Stimulated activated CD4-positive, alpha-beta T cell treated with anti-CD3 and anti-CD28 coated beads, Interleukin-4, amount 100 ng/mL, for 48 hours (primary cell): ENCODE results near the gene PRXL2B.

Experiments used
- DNase-seq, 2 donors: peaks; one replicate each; pipeline ENCODE4 v3.0.0-alpha.2; 2020; ENCODE audit warnings: low read depth in 2 of 2

The PRXL2B gene

GRCh38 chr1:2597441-2598328 is 11.1 kb downstream of the PRXL2B start:
- DNase-seq: no peak

DNA sequence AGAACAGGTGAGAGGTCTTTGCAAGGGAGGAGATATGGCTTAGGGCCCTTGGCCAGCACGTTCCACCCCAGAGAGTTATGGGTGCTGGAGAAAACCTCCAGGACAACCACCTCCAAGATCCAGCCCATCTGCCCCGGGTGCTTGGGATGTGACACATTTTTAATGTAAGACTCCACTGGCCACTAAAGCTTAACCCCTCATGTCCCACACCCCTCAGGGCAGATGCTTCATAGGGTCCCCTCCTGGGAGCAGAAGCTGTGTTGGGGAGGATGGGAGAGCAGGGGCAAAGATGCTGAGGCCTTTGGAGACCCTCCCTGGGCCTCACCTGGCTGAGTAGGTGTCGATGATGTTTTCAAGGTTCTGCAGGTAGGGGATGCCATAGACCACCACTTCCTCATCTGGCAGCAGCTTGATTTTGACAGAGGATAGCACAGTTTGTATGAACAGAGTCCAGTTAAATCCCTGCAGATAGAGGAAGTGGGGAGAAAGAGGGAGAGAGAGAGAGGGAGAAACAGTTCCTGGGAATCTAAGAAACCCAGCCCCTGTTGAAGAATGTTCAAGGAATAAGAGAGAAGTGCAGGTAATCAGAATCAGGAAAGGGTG is 11.9 kb downstream of the PRXL2B start:
- no peak for DNase-seq

- no peak for DNase-seq
These were observed 15.2 kb downstream of the PRXL2B start for GRCh38 chr1:2601721-2602303.

DNA sequence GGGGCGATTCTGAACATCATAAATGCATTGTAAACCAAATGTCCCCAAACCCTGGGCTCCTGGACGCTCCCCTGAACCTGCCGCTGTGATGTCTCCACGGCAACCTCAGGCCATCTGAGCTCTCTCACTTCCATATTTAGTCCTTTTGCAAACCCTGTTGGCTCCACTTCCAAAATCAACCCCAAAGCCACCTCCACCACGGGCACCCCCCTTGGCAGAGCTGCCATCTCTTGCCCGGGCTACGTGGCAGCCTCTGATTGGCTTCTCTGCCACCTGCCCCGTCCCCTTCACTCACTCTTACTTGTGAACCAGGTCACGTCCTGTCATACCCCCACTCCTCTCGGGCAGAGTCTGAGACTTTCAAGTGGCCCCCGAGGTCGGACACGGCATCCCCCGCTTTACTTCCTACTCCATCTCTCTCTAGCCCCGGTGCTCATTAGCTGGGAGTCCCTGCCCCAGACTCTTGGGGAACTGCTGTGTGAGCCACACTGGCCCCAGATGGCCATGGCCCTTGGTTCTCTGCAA is 15.8 kb downstream of the PRXL2B start:
- no peak for DNase-seq

GRCh38 chr1:2602866-2603520 is 16.4 kb downstream of the PRXL2B start:
- no peak for DNase-seq

- no peak for DNase-seq
These were observed 17.1 kb downstream of the PRXL2B start for GRCh38 chr1:2603521-2604155.

- DNase-seq: no peak
These were observed 17.7 kb downstream of the PRXL2B start for GRCh38 chr1:2604156-2604843.

DNA sequence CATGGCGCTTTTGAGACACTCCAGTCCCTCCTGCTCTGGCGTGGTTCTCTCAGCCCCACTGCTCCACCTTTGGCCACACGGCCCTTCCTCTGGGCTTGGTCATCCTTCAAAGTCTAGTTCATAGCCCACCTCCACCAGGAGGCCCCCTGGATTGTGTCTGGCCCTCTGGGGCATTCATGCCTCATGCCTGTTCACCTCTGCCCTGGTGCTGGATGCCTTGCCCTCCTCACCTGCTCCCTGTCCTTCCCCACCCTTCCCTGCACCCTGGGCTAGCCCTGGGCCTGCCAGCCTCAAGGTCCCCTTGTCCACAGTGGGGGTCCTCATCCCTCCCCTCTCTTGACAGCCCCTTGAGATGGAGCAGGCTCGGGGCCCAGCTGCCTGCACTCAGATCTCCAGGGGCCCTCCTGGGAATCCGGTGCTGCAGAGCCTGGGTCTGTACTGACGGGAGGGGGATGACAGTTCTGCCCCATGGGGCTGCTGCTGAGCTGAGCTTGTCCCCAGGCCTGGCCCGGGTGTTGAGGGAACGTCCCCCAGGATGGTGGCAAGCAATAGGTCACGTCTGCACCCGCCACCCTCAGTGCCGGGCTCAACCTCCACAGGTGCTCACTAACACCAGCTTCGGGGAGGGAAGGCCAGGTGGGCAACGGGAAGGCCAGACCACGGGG is 18.4 kb downstream of the PRXL2B start:
- no peak for DNase-seq

DNA sequence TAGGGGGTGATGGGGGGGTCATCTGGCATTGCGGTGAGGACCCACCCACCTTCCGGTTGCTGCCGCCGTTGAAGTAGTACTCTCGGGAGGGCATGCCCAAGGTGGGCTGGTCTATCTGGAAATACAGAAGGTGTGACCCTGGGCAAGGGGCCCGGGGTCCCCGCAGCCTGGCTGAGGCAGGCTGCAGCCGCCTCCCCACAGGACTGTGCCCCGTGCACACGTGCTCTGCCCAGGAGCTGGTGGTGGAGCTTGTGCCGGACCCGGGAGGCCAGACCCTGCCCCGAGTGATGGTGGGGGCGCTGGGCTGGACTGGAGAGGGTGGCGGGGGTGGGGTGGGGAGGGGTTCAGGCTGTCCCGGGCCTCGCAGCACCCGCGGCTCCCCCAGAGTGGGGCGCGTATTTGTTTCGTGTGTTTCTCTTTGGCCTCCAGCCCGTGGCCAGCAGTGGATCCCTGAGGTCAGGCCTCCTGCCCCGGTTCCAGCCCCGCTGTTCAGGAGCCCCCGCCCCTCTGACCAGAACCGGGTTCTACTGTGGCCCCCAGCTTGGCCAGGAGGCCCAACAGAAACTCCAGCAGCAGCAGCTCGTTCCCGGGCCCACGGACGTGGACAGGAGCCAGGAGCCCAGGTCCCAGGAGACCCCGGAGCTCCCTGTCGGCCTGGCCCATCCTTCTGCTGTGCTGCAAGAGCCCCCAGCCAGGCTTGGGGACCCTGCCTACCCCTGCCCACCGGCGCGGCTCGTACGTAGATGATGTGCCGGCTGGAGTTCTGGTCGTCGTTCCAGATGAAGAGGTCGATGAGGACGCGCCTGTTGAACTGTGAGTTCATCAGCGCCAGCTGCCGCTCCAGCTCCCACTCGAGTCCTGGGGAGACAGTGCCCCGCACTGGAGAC is 19.2 kb downstream of the PRXL2B start:
- DNase-seq: no peak

DNA sequence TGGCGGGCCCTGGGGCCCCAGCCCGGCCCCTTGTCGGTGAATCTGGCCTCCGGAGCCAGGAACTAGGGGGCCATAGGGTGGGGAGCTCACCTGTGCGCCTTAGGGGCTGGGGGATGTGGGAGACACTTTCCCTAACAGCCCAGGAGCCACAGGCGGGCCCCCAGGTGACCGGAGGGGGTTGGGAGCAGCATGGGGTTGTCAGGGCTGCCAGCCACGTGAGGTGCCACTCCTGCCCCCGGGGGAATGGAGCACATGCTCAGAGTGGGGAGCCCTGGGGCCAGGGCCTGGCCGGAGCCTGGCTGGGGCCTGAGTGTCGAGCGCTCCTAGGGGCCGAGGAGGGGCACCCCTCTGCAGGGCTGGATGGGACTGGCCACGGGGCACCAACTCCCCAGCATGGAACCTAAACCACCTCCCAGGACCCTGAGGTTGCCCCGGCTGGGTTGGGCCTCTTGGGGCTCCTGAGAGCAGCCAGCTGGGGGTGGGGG is 19.9 kb downstream of the PRXL2B start:
- no peak for DNase-seq

- DNase-seq: no peak
These were observed 20.5 kb downstream of the PRXL2B start for GRCh38 chr1:2606881-2607621.

- DNase-seq: no peak
These were observed 21.1 kb downstream of the PRXL2B start for GRCh38 chr1:2607641-2608091.

DNA sequence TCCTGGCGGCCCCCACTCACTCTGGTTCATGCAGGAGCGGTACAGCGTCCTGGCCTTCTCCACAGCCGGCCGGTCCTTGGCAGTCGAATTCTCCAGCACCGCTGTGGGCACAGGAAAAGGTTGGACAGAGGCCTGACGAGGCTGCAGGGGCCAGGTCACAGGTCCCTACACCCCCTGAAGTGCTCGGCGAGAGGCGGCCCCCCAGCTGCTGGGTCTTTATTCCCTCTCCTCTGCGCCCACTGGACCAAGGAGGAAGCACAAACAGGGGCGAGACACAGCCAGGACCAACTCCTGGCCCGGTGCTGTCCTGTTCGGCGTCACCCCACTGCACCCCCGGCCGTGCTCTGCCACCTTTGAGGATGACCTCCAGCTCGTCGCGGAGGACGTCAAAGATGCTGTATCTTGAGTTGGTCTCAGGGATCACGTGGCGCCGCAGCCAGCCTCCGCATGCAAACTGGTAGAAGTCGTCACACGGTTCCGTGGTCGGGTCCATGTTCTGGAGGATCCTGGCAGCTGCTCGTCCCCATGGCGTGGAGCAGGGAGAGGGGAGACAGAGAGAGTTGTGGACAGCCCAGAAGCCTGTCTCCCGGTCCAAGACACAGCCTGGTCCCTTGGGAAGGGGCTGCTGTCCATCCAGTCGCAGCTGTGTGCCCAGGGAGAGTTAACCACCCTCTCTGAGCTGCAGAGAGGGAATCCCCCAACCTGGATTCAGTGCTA is 22.9 kb downstream of the PRXL2B start:
- no peak for DNase-seq

GRCh38 chr1:2610036-2610959 is 23.7 kb downstream of the PRXL2B start:
- DNase-seq: no peak

- peak in 1 of 2 donors; percentile 51 for DNase-seq
These were observed 24.5 kb downstream of the PRXL2B start for GRCh38 chr1:2611031-2611501.

DNA sequence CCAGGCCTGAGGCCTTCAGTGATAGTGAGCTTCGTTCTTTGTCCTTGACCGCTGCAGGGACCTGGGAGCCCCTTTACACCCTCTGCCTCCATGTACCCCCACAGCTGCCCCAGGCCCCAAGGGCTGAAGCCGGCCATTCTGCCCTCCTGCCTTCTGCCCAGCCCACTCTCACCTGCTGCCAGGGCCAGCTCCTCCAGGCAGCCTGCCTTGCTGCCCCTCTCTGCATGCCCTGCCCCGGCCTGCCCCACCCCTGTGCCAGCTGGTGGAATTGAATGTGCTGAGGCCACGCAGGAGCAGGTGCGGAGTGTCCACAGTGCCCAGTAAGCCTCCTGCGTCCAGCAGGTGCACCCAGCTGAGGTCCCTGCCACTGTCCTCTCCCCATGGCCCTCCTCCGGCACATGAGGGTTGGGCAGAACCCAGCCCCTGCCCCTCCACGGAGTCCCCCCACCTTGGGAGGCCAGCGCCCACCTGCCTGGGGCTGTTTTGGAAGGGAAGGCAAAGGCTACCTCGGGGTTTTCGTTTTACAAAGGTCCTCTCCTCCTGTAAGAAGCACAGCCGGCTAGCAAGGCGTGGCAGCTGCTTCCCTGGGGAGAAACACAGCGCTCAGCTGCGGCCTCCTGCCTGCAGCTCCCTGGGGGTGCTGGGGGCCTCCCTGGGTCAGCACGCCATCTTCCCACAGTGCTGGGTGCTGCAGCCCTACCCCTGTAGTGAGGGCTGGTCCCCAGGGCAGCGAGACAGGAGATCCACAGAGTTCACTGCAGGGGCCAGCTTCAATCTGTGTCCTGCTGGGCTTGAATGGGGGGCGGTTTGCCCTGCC is 25.3 kb downstream of the PRXL2B start:
- no peak for DNase-seq
